Inferior parietal cortex (tissue), 1 donor: ENCODE results near the gene NRXN3.
A peak's percentile ranks its signal among the peaks of the same experiment; 100 is the strongest.

Experiments used
- DNase-seq: peaks from one replicate; pipeline ENCODE4 v3.0.0-alpha.2; 2016; ENCODE audit errors: extremely low spot score

NRXN3 gene

DNA sequence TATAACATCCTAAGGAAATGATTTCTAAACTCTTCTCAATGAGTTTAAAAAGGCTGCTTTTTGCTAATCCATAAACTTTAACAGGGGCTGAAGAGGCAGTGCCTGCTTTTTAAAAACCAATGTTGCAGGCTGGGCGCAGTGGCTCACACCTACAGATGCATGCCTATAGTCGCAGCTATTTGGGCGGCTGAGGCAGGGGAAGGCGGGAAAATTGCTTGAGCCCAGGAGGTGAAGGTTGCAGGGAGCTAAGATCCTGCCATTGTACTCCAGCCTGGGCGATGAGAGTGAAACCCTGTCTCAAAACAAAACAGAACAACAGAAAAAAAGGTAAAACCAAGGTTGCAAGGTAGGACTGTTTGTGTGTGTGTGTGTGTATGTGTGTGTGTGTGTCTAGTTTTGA, 1509.9 kb downstream of the NRXN3 start:
- no peak for DNase-seq

DNA sequence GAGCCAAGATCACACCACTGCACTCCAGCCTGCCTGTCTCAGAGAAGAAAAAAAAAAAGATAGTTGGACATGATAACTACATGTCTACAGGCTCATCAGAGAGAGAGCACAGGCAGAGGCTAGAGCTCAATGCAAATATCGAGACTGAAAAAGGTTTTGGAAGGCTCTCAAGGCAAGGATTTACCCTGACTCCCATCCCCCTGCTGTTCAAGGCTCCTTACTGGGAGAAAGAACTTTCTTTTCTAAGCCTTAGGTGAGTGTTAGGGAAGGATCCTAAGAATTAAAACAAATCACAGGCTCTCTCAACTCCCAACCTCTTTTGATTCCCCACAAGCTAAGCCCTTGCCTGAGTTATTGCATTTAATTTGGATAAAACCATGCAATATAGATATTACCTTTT, 1516.0 kb downstream of the NRXN3 start:
- no peak for DNase-seq

DNA sequence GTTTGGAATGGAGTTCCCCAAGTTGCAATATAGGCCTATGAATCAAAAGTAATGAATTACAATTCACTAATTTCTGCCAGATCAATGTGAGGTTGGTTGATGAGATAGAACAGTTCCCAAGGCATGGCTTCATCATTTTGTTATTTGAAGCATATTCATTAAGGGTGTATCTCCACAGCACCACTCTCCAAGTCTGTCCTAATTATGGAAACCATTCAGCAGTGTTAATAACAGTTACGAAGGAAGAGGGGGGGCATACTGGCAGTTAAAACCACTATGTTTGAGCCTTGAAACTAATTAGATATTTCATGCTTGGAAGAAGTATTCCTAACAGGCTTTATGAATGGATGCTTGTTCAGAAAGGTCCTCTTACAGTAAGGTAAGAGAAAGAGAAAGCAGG, 1520.8 kb downstream of the NRXN3 start:
- DNase-seq: no peak

DNA sequence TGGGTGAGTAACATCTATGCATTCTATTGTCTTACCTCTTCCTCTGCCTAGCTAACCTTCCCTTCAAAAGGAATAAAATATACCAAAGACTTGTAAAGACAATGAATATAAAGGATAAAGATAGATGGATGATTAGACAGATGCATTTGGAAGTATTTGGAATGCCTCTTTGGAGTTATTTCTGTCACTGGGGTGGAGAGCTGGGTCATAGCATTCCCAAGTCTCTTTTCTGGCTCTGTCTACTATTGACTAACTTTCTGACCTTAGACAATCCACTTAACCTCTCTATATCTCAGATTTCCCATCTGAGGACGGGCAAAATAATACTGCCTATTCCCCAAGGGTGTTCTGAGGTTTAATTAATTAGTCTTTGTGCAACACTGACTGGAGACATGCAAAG, 1523.8 kb downstream of the NRXN3 start:
- DNase-seq: no peak

DNA sequence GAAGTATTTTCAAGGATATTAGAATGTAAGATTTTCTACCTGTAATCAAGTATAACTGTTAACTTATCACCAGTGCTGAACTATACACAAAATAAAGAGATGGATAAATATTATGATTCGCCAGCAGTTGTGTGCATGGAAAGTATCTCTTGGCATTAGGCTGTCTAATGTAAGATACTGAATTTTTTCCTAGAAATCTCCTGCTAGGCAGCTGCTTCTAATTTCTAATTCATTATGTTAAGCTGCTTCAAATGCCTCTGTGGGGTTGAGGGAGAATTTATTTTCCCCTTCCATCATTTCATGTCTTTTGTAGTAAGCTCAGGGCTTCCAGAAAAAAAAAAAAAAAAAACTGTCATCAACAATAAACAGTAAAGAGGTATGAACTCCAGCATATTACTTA, 1525.1 kb downstream of the NRXN3 start:
- DNase-seq: no peak

DNA sequence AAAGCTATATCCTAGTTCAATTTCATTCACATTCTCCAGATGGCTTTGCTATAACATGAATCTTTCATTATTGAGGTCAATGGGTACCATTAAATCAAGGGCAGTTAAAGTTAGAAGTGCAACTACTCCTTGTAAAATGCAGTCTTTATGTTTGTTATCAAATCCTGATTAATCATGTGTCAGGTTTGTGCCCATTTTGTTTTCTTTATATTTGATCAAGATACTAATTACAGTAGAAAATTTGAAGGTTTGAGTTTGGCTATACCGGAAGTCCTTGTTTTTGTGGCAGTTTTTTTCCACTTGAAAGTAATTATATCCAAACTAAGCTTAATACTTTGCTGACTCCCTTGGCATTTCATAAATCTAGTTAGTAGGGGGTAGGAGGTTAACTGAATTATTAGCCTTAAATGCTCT, 1528.1 kb downstream of the NRXN3 start:
- DNase-seq: no peak

DNA sequence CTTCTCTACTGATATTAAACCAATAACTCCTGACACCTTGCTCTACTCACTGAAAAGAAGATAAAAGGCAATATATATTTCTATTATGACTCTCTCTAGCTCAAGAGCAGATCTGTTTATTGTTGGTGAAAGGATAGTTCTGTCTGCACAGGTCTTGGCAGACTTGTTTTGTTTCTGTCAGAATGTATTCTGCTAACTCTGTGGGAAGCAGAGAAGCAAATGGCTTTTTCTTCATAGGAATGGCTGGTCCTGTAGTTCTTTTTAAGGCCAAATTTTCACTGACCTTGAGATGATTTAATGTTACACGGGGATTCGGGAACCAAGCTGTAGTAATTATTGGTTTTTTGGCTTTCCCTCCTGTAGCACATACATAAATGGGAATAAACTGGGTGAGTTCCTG, 1529.0 kb downstream of the NRXN3 start:
- no peak for DNase-seq

DNA sequence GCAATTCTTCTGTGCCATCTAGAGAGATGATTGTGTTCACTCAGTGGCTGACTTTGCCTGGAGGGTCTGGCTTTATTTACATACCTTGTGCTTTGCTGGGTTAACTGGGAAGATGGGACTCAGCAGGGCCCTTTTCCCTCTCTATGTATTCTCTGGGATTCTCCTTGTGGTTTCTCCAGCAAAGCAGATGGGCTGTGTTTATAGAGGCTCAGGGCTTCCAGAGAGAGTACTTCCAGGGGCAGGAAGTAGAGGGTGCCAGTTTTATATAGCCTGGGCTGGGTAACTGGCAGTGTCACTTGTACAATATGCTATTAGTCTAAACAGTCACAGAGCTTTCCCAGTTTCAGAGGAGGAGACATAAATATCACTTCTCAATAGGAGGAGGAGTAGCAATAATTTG, 1531.2 kb downstream of the NRXN3 start:
- no peak for DNase-seq

DNA sequence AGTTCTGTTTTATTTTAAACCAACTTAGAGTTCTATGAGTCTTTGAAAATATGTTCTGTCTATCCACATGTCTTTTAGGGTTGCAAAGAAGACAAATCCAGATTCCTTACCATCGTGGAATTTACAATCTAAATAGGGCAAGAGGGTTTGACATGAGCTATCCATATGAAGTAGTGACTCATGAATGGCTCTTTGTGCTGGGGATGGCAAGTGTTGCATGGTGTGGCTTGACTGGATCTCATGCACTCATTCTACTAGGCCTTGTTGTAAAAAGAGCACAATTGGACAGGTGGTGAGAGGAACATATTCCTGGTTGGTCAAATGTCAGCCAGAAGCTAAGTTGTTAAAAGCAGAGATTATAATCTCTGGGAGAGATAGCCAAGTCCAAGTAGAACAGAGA, 1532.0 kb downstream of the NRXN3 start:
- DNase-seq: no peak

DNA sequence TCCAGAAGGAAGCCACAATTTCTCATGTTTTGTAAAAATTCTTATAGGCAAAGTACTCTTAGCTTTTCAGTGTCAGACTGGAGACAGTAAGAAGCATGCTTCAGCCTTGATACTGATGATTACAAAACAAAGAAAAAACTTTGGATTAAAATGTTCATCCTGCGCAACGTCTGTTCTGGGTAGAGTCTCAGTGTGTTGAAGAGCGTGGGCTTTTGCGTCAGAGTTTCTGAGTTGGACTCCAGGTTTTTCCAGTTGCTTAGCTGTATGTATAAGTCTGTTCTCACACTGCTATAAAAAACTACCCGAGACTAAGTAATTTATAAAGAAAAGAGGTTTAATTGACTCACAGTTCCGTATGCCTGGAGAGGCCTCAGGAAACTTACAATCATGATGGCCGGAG, 1533.0 kb downstream of the NRXN3 start:
- DNase-seq: peak; percentile 26

DNA sequence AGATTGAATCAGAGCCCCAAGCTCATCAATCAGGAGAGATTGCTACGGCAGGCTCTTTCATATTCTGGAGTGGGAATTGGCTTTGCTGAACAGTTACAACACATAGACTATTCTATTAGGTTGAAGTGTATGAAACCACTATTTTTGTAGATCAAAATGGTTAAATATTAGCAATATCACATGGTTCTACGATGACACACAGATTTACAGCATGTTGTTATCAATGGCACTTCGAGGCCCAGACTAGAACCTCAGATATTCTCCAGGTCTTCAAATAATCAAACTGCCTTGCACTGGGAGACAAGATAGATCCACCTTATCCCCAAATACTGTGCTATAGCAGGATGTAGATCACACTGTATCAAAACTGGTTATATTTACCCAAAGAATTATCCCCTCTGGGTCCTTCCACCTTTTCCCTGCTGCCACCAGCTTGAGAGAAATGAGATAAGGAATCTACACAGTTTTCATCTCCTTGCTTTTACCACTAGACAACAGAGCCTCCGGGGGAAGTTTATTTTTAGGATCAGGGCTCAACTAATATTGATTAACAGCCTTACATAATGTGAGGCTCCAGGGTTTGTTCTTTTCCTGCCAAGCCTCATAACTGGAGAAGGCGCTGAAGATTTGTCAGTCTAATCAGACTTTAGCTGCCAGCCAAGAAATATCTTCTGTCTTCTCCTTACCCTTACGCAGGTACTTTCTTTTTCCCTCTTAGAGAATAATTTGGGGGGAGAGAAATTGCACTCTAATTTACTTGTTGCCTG, 1534.1 kb downstream of the NRXN3 start:
- no peak for DNase-seq

DNA sequence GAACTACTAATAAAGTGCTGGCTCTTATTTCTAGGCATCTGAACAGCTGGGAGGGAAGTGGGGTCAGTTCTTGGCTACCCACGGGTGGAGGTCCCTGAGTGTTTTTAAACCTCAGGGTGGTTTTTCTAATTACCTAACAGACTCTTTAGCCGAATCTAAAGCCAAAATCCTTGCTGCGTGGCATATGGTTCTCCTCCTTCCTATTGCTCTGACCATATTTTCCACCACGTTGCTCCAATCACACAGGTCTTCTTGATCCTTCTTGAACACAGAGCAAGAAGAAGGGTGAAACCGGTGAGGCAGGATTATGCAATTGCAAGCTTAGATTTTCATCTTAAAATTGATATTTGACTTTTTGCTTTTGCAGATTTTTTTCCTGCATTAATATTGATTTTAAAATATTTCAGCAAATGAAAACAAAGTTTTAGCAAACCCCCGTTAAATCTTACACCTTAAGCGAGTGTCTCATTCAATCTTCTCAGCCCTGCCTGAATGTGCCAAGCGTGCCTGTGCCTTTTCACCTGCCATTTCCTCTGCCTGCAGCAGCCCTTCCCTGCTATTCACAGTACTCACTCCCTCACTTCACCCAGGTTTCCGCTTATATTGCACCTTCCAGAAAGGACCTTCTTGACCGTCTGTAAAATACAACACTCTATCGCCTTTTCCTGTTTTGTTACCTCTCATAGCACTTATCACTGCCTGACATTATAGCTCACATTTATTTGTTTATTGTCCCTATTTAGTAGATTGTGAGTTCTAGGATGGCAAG, 1535.1 kb downstream of the NRXN3 start:
- no peak for DNase-seq

DNA sequence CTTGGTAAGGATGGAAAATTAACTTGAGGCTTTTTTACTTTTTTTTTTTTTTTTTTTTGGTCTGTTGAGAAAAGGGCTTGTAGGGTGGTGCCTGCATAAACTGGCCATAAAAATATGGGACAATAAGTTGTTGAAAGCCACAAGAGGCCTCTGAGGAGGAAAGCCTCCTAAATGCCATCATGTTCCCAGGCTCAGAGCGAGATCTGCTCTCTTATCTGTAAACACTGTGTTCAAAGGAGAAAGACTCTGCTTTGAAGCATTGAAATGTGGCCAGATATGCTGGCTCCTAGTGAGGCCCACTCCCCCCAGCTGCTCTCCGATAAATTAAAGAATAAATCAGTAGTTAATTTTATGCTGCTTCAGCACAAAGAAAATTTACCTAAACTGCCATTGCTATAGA, 1536.2 kb downstream of the NRXN3 start:
- DNase-seq: no peak

DNA sequence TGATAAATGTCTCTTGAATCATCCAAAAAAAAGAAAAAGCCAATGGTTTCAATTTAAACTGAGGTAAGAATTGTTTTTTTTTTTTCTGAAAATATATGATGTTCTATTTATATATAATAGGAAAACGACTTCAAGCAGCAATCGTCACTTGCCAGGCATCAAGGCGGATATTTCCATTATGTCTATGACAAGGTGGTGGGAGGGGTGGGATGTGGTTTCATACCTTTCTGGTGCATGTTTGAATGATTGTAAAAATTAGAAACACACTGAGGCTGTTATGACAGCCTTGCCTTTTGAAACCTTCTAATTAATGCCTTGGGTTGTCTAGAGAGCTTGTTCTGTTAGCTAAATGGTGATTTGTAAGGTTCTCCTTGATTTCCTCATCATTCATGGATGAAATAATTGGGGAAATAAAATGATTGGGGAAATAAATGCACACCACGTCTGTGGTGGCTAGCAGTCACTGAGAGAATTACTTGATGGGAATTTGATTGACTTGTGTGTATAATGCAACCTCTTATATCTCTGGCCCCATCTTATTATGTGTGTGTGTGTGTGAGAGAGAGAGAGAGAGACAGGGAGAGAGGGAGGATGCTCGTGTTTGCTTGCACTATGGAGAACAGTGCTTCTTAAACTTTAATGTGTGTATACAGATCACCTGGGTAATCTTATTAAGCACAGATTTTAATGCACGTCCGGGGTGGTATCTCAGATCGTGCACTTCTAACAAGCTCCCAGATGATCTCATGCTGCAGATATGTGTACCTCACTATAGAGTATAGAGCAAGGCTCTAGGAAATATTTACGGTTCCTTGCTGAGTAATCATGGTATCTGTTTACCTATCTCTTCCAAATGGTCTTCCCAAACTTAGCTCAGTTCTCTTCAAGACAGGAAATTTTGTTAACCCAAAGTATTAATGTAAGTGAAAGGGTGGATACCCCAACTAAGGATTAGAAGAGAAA, 1538.5 kb downstream of the NRXN3 start:
- DNase-seq: no peak

DNA sequence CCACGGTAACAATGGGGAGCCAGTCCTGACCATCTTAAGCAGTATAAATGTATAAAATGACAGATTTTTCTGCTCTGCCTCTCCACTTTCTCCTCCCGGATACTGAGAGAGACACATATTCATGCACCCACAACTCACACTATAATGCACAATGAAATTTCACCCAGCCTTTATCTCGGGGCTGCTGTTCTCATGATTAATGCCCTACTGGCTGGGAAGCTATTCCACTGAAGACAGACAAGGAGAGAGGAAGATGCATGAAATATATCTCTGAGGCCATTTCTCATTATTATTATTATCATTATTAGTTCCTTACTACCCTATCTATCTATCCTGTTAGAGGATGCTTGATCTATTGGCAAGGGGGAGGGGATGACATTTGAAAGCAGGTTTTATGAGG, 1539.4 kb downstream of the NRXN3 start:
- no peak for DNase-seq

DNA sequence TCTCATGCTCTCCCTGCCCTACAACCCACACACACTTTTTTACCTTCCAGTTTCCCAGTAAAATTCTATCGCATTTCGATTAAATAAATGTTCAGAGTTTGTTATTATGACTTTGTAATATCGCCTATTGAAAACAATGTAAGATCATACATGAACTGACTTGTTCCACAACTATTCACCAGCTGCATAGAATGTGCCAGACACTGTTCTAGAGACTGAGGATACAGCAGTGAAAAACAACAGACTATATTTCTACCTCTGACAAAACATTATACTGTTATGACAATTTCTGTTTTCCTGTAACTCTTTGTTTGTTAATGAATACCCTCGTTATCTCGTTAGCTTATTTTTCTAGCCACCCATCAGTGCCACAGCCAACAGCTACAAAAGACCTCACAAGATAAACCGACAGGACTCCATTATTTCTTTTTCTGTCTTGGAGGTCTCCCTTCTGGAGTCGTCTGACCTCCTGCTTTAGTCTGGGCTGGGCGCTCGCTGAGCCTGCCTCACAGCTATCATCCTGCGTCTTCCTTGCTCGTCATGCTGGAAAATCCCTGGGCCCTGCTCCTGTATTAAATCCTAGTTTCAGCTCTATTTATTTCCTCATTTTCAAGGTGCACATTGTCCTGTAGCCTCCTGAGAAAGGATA, 1542.3 kb downstream of the NRXN3 start:
- no peak for DNase-seq

DNA sequence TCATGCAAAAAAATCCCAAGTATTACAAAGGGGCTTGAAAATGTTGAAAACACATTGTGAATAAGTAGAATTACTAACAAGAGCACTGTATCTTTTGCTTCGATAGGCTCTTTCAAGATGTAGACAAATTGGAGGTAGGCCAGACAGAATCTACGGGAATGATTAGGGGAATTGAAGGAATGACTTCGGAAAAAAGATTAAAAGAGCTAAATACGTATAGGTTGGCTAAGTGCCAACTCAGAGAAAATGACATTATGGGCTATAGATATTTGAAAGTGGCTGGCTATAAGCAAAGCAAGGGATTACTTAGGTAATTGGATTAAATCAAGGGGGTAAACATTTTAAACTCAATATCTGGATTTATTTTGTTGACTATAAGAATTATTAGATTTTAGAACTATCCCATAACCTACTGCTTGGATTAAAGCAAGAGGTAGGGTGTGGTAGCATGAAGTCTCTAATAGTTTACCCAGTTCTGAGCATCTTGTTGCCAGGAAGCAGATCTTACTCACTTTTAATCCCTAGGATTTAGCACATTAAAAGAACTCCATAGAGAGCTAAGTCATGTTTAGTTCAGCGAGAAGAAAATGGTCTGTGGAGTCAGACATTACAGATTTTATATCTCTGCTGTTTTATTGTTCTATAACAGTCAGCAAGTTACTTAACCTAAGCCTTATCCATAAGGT, 1551.4 kb downstream of the NRXN3 start:
- DNase-seq: no peak

DNA sequence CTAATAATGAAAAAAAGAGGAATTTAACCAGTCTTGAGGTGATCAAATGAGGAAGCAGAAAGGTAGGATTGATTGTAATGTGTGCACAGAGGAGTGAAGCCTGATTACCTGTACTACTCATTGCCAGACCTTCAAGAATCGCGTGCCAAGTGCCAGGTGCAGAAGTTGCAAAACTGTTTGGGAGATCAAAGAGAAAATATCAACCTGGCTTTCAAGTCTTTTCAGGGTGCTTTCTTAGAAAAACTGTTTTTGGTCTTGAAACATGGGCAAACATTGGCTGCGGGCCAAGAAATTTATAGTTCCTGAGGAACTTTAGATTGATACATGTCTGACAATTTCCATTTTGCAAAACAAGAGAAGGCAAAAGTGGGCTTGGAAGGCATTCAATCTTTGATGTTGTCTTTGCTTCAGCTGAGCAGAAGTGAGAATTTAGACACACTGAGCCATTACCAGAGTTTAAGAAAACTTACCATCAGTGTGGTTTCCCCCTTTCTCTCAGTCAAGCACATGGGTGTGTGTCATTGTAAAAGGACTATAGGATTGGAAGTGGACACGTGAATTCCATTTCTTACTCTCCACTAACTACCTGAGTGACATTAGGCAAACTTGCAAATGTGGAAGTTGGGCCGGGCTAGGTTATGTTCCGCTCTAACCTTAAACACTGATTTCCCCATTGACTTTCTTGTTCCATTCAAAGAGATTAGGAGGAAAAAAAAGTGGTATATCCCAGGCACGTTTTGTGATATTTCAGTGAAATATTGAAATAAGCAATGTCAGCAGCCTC, 1555.0 kb downstream of the NRXN3 start:
- DNase-seq: no peak

DNA sequence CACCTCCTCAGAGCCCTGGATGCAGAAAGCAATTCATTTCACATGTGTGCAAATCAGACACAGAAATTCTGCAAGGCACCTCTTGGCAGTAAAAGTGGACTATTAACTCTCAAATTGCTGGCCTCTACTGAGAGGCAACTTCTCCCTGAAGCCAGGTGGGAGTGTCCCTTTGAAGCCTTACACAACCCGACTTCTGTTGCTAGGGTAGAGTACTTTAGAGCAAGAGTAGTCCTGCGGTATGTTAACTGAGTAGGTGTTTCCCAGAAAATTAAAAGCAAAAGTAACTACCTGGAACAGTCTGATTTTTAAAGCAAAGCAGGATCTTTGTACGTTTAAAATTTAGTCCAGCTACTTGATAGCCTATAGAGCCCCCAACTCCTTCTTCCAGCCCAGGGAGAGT, 1557.7 kb downstream of the NRXN3 start:
- no peak for DNase-seq

DNA sequence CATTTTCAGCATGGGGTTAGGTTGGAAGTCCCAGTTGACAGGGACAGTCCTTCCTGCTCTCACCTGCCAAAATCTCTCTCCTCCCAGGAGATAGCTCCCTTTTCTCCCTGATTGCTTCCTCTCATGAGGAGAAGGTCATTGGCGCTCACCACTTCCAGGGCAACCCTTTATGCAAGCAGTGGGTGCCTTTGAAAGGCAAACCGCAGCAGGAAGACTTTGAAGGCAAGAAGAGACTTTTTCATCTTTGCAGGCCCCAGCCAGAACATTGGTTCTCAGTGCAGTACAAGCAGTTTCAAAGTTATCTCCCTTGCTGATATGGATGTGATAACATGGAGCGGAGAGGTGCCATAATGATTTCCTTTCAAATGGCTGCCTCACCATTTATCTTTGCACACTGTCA, 1558.2 kb downstream of the NRXN3 start:
- no peak for DNase-seq
